ENCODE results near the gene RPL41. TPM values are rescaled to one million over a fixed set of nuclear protein-coding genes. Genes with fewer than 3 reads are reported as not detected.
A peak's percentile ranks its signal among the peaks of the same experiment; 100 is the strongest.

RPL41 gene
- total and polyA plus RNA-seq, 9 of the 15 experiments (the other 6 are each of a cell fraction or from before 2014, with no cell fraction given), result 3,403 to 11,276 (median 5,604) TPM

DNA sequence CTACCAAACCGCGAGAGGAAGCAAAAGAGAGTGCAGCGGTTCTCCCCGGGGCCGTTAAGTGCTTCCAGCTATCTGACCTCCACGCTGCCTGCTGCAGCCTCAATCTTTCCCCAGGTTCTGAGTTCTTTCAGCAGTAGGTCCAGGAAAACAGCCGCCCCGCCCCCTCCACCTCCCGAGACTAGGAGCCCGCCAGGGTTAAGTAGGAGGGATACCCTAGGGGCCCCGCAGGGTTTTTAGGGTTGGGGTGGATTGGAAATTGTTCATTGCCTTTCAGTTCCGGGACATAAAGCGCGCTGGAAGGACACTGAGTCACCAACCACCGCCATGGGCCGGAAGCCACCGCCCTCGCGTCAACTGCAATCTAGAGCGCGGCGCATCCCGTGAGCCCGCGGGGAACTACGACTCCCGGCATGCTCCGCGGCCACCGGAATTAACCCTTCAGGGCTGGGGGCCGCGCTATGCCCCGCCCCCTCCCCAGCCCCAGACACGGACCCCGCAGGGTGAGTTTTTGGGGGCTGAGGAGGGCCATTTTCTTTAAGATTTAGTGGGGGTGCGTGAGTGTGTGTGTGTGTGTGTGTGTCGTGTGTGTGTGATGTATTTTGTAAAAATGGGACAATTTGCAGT, 35.8 kb downstream of the RPL41 start, which contains the start of gene MYL6B (continued):
- TF ChIP-seq NUFIP1 (IDR thresholded peaks at IDR 0.05; ENCODE audit: partially characterized antibody), result no peak
- no peak for TF ChIP-seq GTF2A2 (tag; IDR thresholded peaks at IDR 0.05)
- TF ChIP-seq ZNF217 (CRISPR knock-in tag; IDR thresholded peaks at IDR 0.05), result no peak
- no peak for TF ChIP-seq YBX1 (IDR thresholded peaks at IDR 0.05)
- peak; percentile 91 for TF ChIP-seq GABPB1 (CRISPR knock-in tag; IDR thresholded peaks at IDR 0.05)
- no peak for TF ChIP-seq ARID2 (IDR thresholded peaks at IDR 0.05)
- TF ChIP-seq HNRNPH1 (optimal IDR thresholded peaks at IDR 0.05; ENCODE audit: low read depth, low read length), result no peak
- TF ChIP-seq, protein P1, sequence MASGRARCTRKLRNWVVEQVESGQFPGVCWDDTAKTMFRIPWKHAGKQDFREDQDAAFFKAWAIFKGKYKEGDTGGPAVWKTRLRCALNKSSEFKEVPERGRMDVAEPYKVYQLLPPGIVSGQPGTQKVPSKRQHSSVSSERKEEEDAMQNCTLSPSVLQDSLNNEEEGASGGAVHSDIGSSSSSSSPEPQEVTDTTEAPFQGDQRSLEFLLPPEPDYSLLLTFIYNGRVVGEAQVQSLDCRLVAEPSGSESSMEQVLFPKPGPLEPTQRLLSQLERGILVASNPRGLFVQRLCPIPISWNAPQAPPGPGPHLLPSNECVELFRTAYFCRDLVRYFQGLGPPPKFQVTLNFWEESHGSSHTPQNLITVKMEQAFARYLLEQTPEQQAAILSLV (tag; IDR thresholded peaks at IDR 0.05), result no peak
- peak; percentile 13; the same call in 1 of the 2 replicates for TF ChIP-seq TCF3 (CRISPR knock-in tag; IDR thresholded peaks at IDR 0.05)
- TF ChIP-seq CBFB (CRISPR knock-in tag; IDR thresholded peaks at IDR 0.05), result no peak
- TF ChIP-seq STAG1 (CRISPR knock-in tag; IDR thresholded peaks at IDR 0.05; ENCODE audit: borderline replicate concordance), result no peak
- no peak for TF ChIP-seq SRSF3 (IDR thresholded peaks at IDR 0.05; ENCODE audit: insufficient read depth, low read length)
- TF ChIP-seq ERF (CRISPR knock-in tag; IDR thresholded peaks at IDR 0.05), result 0 out of 2 replicates have a peak, but pooled peaks have one; percentile 26
- peak; percentile 60 for TF ChIP-seq NFRKB (IDR thresholded peaks at IDR 0.05; ENCODE audit: low read depth)
- no peak for TF ChIP-seq SIN3B (IDR thresholded peaks at IDR 0.05; ENCODE audit: low read depth)
- no peak for TF ChIP-seq ZNF12 (CRISPR knock-in tag; IDR thresholded peaks at IDR 0.05)
- no peak for TF ChIP-seq MCM3 (IDR thresholded peaks at IDR 0.05)
- no peak for TF ChIP-seq MYNN (IDR thresholded peaks at IDR 0.05)
- no peak for TF ChIP-seq MYNN (CRISPR knock-in tag; IDR thresholded peaks at IDR 0.05)
- TF ChIP-seq, protein P2, sequence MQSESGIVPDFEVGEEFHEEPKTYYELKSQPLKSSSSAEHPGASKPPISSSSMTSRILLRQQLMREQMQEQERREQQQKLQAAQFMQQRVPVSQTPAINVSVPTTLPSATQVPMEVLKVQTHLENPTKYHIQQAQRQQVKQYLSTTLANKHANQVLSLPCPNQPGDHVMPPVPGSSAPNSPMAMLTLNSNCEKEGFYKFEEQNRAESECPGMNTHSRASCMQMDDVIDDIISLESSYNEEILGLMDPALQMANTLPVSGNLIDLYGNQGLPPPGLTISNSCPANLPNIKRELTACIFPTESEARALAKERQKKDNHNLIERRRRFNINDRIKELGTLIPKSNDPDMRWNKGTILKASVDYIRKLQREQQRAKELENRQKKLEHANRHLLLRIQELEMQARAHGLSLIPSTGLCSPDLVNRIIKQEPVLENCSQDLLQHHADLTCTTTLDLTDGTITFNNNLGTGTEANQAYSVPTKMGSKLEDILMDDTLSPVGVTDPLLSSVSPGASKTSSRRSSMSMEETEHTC (IDR thresholded peaks at IDR 0.05), result peak; percentile 72; the same call in 1 of the 2 replicates
- TF ChIP-seq, protein P3, sequence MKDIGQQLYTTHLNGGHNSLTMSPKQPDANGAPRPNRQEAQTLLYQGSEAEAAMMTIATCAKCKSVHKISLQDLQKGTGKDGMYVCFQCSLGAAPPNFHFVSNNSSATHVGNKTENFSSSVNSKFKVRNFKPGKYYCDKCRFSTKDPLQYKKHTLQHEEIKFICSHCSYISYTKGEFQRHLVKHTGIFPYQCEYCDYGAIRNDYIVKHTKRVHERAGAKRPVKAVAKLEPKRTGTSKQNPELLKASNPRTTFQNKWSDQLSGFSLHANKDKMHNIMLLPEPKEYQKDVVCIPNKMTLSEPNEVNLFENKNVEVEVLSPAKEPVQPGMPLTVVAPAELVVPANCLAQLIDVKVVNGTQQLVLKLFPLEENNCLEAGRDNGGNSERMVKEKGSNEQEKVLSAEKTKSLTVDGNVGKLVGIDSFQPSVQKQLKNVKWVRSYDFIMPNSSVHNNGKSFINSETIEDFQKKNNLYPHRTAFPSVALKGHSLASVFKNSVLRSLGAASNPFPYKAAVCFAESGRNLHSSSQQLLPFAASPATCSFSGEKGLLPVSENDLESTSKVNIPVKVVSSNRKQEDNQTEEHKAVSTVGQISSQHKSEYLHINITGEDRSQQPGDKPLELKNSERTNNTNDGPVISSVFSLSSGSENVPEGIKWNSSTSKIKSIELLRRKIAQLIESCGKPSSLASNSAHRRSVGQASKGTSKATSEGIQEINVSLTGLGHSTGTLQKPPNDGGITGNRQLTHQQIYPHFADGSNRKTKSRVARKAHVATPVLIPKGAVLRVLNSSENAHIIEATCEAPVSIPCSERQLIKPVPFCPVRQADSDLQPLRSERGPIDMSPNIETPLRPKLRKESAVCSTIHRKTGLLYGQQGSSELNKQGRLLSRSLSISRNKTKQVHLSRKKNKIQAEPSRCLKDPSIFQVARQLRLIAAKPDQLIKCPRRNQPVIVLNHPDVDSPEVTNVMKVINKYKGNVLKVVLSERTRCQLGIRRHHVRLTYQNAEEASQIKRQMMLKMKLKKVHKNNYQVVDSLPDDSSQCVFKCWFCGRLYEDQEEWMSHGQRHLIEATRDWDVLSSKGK (CRISPR knock-in tag; IDR thresholded peaks at IDR 0.05), result no peak
- TF ChIP-seq HNRNPL (IDR thresholded peaks at IDR 0.05; ENCODE audit: low read depth, low read length), result no peak
- peak; percentile 88 for TF ChIP-seq RBFOX2 (IDR thresholded peaks at IDR 0.05; ENCODE audit: low read depth, low read length)
- peak; percentile 69; the same call in 1 of the 2 replicates for TF ChIP-seq EP300 (IDR thresholded peaks at IDR 0.05; ENCODE audit: low read length)
- TF ChIP-seq, protein P4, sequence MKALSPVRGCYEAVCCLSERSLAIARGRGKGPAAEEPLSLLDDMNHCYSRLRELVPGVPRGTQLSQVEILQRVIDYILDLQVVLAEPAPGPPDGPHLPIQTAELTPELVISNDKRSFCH (CRISPR knock-in tag; IDR thresholded peaks at IDR 0.05), result no peak
- TF ChIP-seq, protein P4 (tag; IDR thresholded peaks at IDR 0.05), result no peak

Measured in K562 (cell line).